Endothelial cell of umbilical vein (primary cell): ENCODE results near the gene UBXN1. TPM values are rescaled to one million over a fixed set of nuclear protein-coding genes. Genes with fewer than 3 reads are reported as not detected.

Experiments used
- BruUV-seq: library from RNA; stranded (reverse); fragments of 400-500 nt; replicated peaks from 2 replicates; lab custom pipeline; 2021; lab: Mats Ljungman, UMichigan
- CTCF ChIA-PET: fragments of 300-600, 350-600 bp; sonication (Branson Sonifier 250); formaldehyde crosslinking; loops from one replicate; lab custom pipeline; 2021; ENCODE audit warnings: antibody characterized with exemption, inconsistent platforms; lab: Charles Lee
- POLR2A ChIA-PET: fragments of 300-600, 350-600 bp; sonication (Branson Sonifier 250); formaldehyde crosslinking; loops from one replicate; lab custom pipeline; 2021; ENCODE audit warnings: antibody characterized with exemption, inconsistent platforms; lab: Charles Lee
- DNase-seq: peaks from one replicate; pipeline ENCODE4 v3.0.0-alpha.2; 2011; ENCODE audit warnings: low read depth, low spot score
- FAIRE-seq: peaks from 2 replicates; lab custom pipeline; 2011; peaks lifted over from hg19 to GRCh38; lab: Jason Lieb, UNC
- H2AFZ ChIP-seq: 2 replicates; pipeline ENCODE4 v1.6.0; 2012; ENCODE audit warnings: low read depth, low read length, control low read depth, inconsistent platforms
- H3K27ac ChIP-seq: 2 replicates; pipeline ENCODE4 v1.5.1; 2011; ENCODE audit warnings: low read depth, mild to moderate bottlenecking, control low read depth, low read length, moderate library complexity; ENCODE audit not compliant: insufficient read depth
- H3K27me3 ChIP-seq, 2 experiments: 2 replicates each; pipeline versions ENCODE4 v1.6.0 to v1.6.1; 2011; ENCODE audit warnings: low read length in 2 of 2, mixed read lengths in 1 of 2; ENCODE audit not compliant: control insufficient read depth in 2 of 2, insufficient read depth in 2 of 2
- H3K36me3 ChIP-seq, 2 experiments: 2 replicates in 1 of 2; 3 replicates in 1 of 2; pipeline ENCODE4 v1.5.1; 2011; ENCODE audit warnings: low read length in 2 of 2, mild to moderate bottlenecking in 1 of 2, moderate library complexity in 1 of 2; ENCODE audit not compliant: control insufficient read depth in 2 of 2, insufficient read depth in 2 of 2; ENCODE audit errors: extremely low read depth in 1 of 2
- H3K4me1 ChIP-seq: 3 replicates; pipeline ENCODE4 v1.5.1; 2011; ENCODE audit warnings: mild to moderate bottlenecking, low read length; ENCODE audit not compliant: control insufficient read depth, insufficient read depth; ENCODE audit errors: extremely low read depth
- H3K4me2 ChIP-seq: 2 replicates; pipeline ENCODE4 v1.6.1; 2011; ENCODE audit warnings: low read length, control low read depth, mixed read lengths; ENCODE audit not compliant: insufficient read depth
- H3K4me3 ChIP-seq, 3 experiments: fragments of 200-600 bp in 1 of 3; sonication (generic), shearing (Covaris generic) in 1 of 3; replicated peaks in 1 of 3; 2 replicates each; pipeline ENCODE4 v1.5.1; 2011 to 2016; ENCODE audit warnings: control low read depth in 3 of 3, low read length in 3 of 3, mild to moderate bottlenecking in 2 of 3, inconsistent platforms in 1 of 3, low read depth in 1 of 3, moderate library complexity in 1 of 3; ENCODE audit not compliant: insufficient read depth in 1 of 3
- H3K79me2 ChIP-seq: 2 replicates; pipeline ENCODE4 v1.6.0; 2012; ENCODE audit warnings: low read length, inconsistent platforms; ENCODE audit not compliant: control insufficient read depth, insufficient read depth
- H3K9ac ChIP-seq: replicated peaks from 2 replicates; pipeline ENCODE3; 2011; ENCODE audit warnings: low read length, control low read depth; ENCODE audit not compliant: insufficient read depth; ENCODE audit errors: extremely low read depth
- H3K9me1 ChIP-seq: replicated peaks from 3 replicates; pipeline ENCODE4 v1.6.0; 2011; ENCODE audit warnings: mild to moderate bottlenecking, low read length; ENCODE audit not compliant: control insufficient read depth, insufficient read depth; ENCODE audit errors: extremely low read depth
- H3K9me3 ChIP-seq: replicated peaks from 2 replicates; pipeline ENCODE4 v1.5.1; 2012; ENCODE audit warnings: low read length, inconsistent platforms; ENCODE audit not compliant: control insufficient read depth, insufficient read depth
- H4K20me1 ChIP-seq: replicated peaks from 2 replicates; pipeline ENCODE3; 2011; ENCODE audit warnings: mild to moderate bottlenecking, low read length; ENCODE audit not compliant: control insufficient read depth, insufficient read depth; ENCODE audit errors: extremely low read depth
- CTCF ChIP-seq, 2 donors: IDR thresholded peaks; 1 replicate in 1 of 2; 2 replicates in 1 of 2; pipeline ENCODE4 v1.5.1; 2011; ENCODE audit warnings: low read length in 2 of 2, mild to moderate bottlenecking in 2 of 2, moderate library complexity in 2 of 2, control low read depth in 1 of 2, inconsistent platforms in 1 of 2, low read depth in 1 of 2; ENCODE audit not compliant: insufficient read depth in 1 of 2; ENCODE audit errors: extremely low read depth in 1 of 2
- EZH2 ChIP-seq: IDR thresholded peaks from 2 replicates; pipeline ENCODE4 v1.6.1; 2012; ENCODE audit warnings: borderline replicate concordance, low read depth, mild to moderate bottlenecking, moderate library complexity, low read length, inconsistent platforms; ENCODE audit not compliant: severe bottlenecking
- FOS ChIP-seq: IDR thresholded peaks from 2 replicates; pipeline ENCODE4 v1.6.1; 2011; ENCODE audit warnings: mild to moderate bottlenecking, low read length, moderate library complexity, borderline replicate concordance; ENCODE audit not compliant: insufficient read depth
- JUN ChIP-seq: IDR thresholded peaks from 2 replicates; pipeline ENCODE4 v1.6.1; 2011; ENCODE audit warnings: borderline replicate concordance, low read depth; ENCODE audit not compliant: insufficient read length, insufficient read depth
- MAX ChIP-seq: IDR thresholded peaks from 2 replicates; pipeline ENCODE4 v1.6.1; 2011; ENCODE audit not compliant: insufficient read depth, insufficient read length
- dilution Hi-C: fragments of 300-500 bp; cut with MboI; formaldehyde crosslinking; loops from one replicate; pipeline ENCODE4 v1.15.0; 2019; ENCODE audit warnings: low sequenced_read_pairs; ENCODE audit not compliant: extremely low pct_ligation_motif_present
- intact Hi-C: fragments of 100-400 bp; cut with micrococcal nuclease; formaldehyde crosslinking; loops from one replicate; pipeline ENCODE4 v1.10.0; 2022
- polyA plus RNA-seq, 4 experiments: library from polyadenylated mRNA; depleted of rRNA in 3 of 4; stranded (reverse) in 3 of 4; unstranded in 1 of 4; fragments of >200 nt; gene quantifications; 2 replicates each; pipeline versions ENCODE4 v1.2.1 to v1.2.3, GENCODE V29; 2011 to 2012; ENCODE audit warnings: missing spikeins in 1 of 4
- total RNA-seq: library from RNA; stranded (reverse); gene quantifications from 2 replicates; pipeline ENCODE4 v1.2.3, GENCODE V29; 2021

UBXN1 gene
- total and polyA plus RNA-seq, 2 donors (not counting 3 experiments of a cell fraction or from before 2014, with no cell fraction given) = 113 to 114 TPM

- POLR2A ChIA-PET = no interaction called here
- Histone ChIP-seq H3K36me3 (no peaks in the 10 kb centered on the region), H3K4me1 (peaks cover 13% of the 10 kb centered on the region), H3K27ac (no peak overlapping the region), H3K4me3 (no peak overlapping the region), H3K27me3 (no peaks in the 10 kb centered on the region), H3K9ac (no peak overlapping the region), H3K9me1 (no peaks in the 10 kb centered on the region), H2AFZ (no peak overlapping the region), H3K4me2 (no peak overlapping the region), H4K20me1 (no peaks in the 10 kb centered on the region), H3K79me2 (no peaks in the 10 kb centered on the region), H3K9me3 (no peaks in the 10 kb centered on the region)
- no peak for FAIRE-seq
- CTCF ChIA-PET = interaction anchor here (2.5 kb wide), 1 partner anchor 21 kb away, joined by 8 read pairs; no protein-coding TSS in a partner anchor
- no peak for DNase-seq
- dilution Hi-C loops = no loop called here
- BruUV-seq = no TSS peak
- intact Hi-C loops = no loop called here
- TF ChIP-seq EZH2 (no peak), MAX (no peak), FOS (no peak), CTCF (IDR thresholded peaks at IDR 0.05; ENCODE audit: extremely low read depth in 1 of 2, insufficient read depth in 1 of 2, low read depth in 1 of 2, low read length in 2 of 2) (no peak), JUN (no peak)
These were observed 23.4 kb upstream of the UBXN1 start for GRCh38 chr11:62702246-62702645.
